Measurements from ENCODE around the gene MPC2. TPM values are rescaled to one million over a fixed set of nuclear protein-coding genes. Genes with fewer than 3 reads are reported as not detected.
A peak's percentile ranks its signal among the peaks of the same experiment; 100 is the strongest.

The MPC2 gene
- total RNA-seq, 2 donors from 2014 or later, result 71.4 to 122 TPM

DNA sequence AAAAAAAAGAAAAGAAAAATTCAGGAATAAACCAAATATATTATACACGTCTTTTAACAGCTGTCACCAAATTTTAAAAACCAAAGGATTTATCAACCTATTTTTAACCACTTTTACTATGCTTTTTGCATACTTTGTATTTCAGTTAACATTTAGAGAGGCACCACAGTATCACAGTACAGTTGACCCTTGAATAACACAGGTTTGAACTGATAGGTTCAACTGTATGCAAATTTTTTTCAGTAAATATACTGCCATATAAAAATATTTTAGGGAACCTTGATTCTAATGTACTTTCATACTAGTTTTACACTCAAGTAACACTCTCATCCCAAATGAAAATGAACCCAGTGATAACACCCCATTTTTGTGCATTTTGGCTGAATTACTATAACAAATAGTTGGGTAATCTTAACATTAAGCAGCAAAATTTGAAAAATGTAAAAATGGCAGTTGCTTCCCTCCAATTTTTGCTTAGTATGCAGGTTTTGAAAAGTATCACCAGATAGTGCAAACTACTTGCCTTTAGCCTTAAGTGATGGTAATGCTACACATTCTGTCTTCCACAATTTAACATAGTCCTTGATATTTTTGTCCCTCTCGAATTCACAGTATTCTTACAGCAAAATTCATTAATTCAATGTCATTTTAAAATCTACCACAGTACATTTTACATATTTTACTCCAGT is 12.2 kb downstream of the MPC2 start:
- H3K4me1 ChIP-seq, result peaks cover 0 to 15% of the 10 kb centered on the region in 2 donors
- H3K27me3 ChIP-seq, result no peaks in the 10 kb centered on the region
- H3K36me3 ChIP-seq, result no peaks in the 10 kb centered on the region
- H3K9me3 ChIP-seq, result no peaks in the 10 kb centered on the region
- H3K4me3 ChIP-seq, result no peak overlapping the region
- no peak for DNase-seq (ENCODE audit: low spot score)
- TF ChIP-seq CTCF (IDR thresholded peaks at IDR 0.05), result no peak
- no peak overlapping the region for H3K27ac ChIP-seq

- Histone ChIP-seq H3K4me3 (no peak overlapping the region), H3K4me1 (peaks cover 0 to 15% of the 10 kb centered on the region in 2 donors), H3K27ac (no peak overlapping the region), H3K9me3 (no peaks in the 10 kb centered on the region), H3K36me3 (no peaks in the 10 kb centered on the region), H3K27me3 (no peaks in the 10 kb centered on the region)
- DNase-seq (ENCODE audit: low spot score), result no peak
- no peak for TF ChIP-seq CTCF (IDR thresholded peaks at IDR 0.05)
These were observed 12.8 kb downstream of the MPC2 start for GRCh38 chr1:167924102-167924501.

- Histone ChIP-seq H3K4me3 (no peak overlapping the region), H3K4me1 (peaks cover 0 to 15% of the 10 kb centered on the region in 2 donors), H3K27me3 (no peaks in the 10 kb centered on the region), H3K9me3 (no peaks in the 10 kb centered on the region), H3K36me3 (no peaks in the 10 kb centered on the region), H3K27ac (no peak overlapping the region)
- no peak for DNase-seq (ENCODE audit: low spot score)
- no peak for TF ChIP-seq CTCF (IDR thresholded peaks at IDR 0.05)
These were observed 13.4 kb downstream of the MPC2 start for GRCh38 chr1:167923324-167924056.

- H3K27ac ChIP-seq, result peak overlapping the region in 1 of 2 donors; percentile 45
- H3K4me3 ChIP-seq, result no peak overlapping the region
These were observed 14.2 kb downstream of the MPC2 start for GRCh38 chr1:167922611-167923074.

GRCh38 chr1:167922023-167922422 is 14.8 kb downstream of the MPC2 start:
- Histone ChIP-seq H3K27me3 (no peaks in the 10 kb centered on the region), H3K4me1 (peaks cover 0 to 10% of the 10 kb centered on the region in 2 donors), H3K4me3 (no peak overlapping the region), H3K9me3 (no peaks in the 10 kb centered on the region), H3K27ac (peak overlapping the region in 1 of 2 donors; percentile 45), H3K36me3 (peaks cover 6% of the 10 kb centered on the region)
- no peak for DNase-seq (ENCODE audit: low spot score)
- TF ChIP-seq CTCF (IDR thresholded peaks at IDR 0.05), result no peak

More at GRCh38 chr1:167922611-167923074, 14.2 kb downstream of the MPC2 start:
- H3K9me3 ChIP-seq, result no peaks in the 10 kb centered on the region
- H3K4me1 ChIP-seq, result peaks cover 0 to 15% of the 10 kb centered on the region in 2 donors
- no peak for TF ChIP-seq CTCF (IDR thresholded peaks at IDR 0.05)
- peaks cover 6% of the 10 kb centered on the region for H3K36me3 ChIP-seq
- H3K27me3 ChIP-seq, result no peaks in the 10 kb centered on the region
- DNase-seq (ENCODE audit: low spot score), result no peak
